GM21619 (cell line): ENCODE data around the gene PEAK3.

ENCODE experiments used
- ATAC-seq: cut with Tn5 transposase; IDR thresholded peaks from one replicate; pipeline ENCODE4 v1.9.1; 2021; ENCODE audit not compliant: unreplicated experiment

Gene PEAK3

DNA sequence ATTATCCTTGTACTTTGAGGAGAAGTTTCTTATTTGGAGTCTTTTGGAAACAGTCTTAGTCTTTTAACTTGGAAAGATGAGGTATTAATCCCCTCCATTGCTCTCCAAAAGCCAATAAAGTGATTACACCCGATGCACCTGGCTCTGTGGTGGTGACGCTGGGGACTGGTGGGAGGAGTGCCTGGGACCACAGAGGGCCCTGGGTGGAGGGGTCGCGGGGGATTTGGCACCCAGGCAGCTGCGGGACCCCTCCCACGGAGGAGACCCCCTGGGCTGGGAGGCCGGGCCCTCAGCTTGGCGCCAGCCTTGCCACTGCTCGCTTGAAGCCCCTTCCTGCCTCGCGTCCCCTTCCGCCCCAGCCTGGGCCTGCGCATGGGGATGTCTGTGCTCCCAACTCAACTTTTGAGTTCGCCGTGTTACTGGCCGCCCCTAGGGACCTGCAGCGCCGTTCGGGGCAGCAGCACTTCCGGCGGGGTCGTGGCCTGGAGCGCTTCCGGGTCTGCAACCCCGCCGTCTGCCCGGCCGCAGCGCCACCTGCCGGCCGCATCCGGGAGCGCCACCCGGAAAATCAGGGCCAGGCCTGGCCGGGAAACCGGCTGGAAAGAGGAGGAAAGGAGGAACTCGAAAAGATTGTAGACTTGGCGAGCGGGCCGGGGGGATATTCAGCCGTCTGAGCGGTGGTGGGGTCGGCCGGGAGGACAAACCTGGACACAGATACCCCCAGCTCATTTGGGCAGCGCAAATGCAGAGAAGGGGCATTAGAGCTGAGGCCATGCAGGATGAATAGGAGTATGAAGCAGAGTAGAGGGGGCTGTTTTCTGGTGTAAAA is 8.4 kb downstream of the PEAK3 start:
- ATAC-seq: peak; percentile 30

DNA sequence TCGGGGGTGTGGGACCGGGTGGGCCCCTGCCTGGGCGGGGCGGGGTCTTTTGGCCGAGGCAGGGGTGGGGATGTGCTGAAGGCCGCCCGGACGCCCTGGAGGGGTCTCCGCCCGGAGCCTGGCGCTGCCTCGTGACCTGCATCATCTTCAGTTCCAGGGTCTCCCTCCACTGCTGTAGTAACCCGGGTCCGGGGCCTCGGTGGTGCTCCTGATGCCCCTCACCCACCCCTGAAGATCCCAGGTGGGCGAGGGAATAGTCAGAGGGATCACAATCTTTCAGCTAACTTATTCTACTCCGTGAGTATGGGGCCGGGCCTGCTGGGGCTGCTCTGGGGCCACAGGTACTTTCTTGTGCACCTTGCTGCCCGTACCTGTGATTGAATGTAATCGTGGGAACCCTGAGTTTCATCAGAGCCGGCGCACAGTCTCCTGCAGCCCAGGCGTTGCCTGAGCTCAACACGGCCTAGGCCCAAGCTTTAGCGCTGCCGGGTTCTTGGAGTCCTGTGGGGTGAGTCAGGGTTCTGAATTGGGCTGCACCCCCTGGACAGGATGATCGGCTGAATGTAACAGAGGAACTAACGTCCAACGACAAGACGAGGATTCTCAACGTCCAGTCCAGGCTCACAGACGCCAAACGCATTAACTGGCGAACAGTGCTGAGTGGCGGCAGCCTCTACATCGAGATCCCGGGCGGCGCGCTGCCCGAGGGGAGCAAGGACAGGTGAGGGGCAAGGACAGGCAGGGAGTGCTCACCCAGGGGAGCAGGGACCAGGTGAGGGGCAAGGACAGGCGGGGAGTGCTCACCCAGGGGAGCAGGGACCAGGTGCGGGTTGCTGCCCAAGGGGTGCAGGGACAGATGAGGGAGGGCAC is 10.5 kb downstream of the PEAK3 start:
- no peak for ATAC-seq

DNA sequence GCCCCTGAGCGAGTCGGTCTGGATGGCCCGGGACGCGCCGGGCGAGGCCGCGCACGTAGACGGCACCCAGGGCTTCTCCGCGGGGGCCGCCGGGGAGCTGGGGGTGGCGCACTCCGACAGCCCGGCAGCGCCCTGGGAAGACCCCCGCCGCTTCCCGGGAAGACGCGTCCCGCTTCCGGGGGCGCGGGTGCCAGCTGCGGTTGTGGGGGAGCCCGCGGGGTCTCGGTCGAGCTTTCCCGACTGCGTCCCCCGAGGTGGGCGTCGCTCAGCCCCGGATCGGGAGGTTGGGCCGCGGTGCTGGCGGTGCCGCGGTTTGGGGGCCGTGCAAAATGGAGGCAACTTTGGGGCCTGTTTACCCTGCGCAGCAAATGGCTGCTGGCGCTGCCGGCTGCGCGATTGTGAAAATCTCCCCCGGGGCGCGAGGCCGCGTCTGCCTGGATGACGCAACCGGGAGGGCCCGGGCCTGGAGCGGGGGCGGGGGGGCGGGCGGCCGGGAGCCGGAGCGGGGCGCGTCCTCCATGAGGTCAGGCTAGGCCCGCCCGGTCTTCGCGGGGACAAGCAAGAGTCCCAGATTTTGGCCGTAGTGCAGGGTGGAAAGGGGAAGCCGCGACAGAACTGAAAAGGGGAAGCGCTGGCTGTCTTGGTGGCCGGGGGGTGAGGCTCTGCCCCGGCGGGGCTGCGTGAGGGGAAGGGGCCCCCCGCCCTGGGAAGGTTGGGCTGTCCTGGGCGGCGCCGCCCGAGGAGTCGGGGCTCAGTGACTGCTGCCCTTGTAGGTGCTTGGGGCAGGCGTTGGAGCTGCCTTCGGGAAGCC is 11.3 kb downstream of the PEAK3 start:
- no peak for ATAC-seq

DNA sequence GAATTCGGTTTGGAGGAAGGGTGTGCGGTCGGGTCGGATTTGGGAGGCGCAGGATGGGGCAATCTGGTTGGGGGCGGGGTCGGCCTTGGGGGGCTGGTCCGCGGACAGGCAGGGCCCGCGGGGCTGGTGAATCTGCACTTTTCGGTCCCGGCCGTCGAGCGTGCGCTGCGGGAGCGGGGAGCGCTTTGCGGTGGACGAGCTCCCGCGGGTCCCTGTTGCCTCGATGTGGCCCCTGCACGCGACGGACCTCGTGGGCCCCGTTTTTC is 11.9 kb downstream of the PEAK3 start:
- ATAC-seq: no peak

DNA sequence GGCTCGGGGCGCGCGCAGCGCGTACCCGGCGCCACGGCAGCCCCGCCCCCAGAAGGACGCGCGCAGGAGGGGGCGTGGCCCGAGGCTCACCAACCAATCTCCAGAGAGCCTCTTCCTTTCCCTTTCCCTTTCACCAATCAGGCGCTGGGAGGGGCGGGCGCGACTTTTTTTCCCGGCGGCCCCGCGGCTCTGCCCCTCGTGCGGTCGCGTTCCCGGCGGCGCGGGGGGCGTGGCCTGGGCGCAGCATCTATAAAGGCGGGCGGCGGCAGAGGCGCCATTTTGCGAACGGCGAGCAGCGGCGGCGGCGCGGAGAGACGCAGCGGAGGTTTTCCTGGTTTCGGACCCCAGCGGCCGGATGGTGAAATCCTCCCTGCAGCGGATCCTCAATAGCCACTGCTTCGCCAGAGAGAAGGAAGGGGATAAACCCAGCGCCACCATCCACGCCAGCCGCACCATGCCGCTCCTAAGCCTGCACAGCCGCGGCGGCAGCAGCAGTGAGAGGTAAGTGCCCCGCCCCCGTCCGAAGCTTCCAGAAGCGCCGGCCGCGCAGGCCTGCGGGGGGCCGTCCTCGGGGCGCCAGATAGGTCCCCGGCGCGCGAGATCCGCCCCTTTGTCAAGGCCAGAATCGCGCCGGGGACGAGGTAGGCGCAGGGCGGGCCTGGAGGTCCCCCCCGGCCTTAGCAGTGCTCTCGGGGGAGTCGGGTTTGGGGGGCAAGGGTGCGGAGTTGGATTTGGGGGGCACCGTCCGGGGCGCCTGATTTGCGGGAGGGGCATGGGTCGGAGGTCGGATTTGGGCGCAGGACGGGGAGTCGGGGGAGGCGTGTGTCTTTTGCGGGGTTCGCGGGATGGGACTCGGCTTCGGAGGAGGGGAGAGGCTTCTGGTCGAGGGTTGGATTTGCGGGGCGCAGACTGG is 12.5 kb downstream of the PEAK3 start:
- peak; percentile 29 for ATAC-seq

DNA sequence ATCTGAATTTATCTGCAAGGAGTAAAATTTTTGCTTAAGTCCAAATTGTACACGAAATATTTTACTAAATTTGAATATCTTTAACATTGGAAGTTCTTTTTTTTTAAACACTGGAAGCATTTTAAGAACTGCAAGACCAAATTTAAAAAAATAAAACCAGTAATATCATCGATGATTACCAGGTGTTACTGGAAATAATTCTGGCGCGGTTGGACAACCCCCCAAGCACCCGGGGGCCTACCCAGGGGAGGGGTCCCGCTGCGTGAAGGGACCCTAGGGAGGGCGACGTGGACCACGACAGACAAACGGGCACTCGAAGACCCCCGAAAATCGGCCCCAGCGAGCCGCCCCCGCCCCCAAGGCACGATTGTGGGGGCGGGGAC is 13.1 kb downstream of the PEAK3 start:
- ATAC-seq: no peak

DNA sequence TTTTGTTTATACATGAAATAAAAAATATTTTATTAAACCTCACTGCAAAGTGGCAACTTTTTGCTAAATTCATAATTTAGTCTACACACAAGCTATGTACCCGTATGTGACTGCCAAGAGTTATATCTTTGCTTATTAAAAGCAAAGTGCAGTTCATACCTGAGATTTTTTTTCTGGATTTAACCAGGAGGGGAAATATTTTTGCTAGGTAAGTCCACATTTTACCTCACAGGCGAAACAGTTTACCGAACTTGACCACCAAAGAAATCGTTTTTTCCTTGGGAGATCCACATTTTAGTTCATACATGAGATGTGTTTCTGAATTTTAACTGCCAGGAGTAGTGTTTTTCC is 13.5 kb downstream of the PEAK3 start:
- ATAC-seq: no peak

DNA sequence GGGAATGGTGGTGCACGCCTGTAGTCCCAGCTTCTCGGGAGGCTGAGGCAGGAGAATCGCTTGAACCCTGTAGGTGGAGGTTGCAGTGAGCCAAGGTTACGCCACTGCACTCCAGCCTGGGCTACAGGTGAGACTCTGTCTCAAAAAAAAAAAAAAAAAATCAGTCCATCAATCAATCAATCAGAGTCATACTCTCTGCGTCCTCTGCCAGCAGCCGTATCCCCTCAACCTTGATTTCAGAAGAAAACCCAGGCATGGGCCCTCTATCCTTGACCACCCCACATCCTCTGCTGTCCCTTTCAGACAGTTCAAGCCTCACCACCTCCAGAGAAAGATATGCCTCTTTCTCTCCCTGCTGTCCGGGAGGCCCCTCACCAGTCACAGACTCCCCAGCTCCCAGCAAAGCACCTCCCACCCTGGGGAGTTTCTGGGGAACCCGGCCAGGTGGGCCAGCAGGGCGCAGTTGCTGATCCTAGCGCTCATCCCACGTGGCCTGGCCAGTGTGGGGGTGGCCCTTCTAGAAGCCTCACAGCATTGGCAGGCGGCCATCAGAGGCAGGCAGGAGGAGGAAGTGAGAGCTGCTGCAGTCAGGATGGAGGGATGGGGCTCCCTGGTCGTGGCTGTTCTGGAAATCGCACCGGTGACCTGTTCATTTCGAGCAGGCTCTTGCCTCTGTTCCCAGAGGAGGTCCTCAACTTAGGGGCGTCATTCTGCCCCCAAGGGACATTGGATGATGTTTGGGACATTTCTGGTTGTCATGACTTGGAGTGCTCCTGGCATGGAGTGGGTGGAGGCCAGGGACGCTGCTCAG is 15.6 kb downstream of the PEAK3 start:
- no peak for ATAC-seq

DNA sequence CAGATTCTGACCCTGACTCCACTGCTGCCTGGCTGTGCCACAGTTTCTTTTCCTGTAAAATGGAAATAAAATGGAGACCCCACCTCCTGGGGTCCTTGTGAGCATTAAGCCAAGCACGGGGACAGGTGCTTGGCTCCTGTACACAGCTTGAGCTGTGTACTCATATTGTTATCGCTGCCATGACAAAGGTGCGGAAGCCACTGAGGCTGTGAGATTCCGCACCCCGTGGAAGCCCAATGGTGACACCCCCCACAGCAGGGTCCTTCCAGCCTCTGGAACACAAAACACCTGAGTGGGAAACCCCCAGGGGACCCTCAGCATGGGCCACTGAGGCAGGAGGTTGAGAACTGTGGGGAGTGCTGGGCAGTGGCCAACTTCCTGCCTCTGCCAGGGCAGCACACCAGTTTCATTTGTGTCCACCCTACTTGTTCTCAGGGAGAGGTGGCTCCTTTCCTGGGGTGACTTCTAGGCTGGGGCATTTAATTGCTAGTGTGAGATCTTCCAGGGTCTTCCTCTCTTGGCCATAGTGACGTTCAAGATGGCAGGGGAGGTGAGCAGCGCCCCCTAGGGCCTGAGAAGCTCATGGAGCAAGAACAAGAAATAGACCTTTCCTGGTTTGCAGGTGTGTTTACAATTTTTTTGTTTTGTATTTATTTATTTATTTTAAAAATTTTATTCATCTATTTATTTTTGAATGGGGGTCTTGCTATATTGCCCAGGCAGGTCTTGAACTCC is 20.4 kb downstream of the PEAK3 start:
- ATAC-seq: no peak

DNA sequence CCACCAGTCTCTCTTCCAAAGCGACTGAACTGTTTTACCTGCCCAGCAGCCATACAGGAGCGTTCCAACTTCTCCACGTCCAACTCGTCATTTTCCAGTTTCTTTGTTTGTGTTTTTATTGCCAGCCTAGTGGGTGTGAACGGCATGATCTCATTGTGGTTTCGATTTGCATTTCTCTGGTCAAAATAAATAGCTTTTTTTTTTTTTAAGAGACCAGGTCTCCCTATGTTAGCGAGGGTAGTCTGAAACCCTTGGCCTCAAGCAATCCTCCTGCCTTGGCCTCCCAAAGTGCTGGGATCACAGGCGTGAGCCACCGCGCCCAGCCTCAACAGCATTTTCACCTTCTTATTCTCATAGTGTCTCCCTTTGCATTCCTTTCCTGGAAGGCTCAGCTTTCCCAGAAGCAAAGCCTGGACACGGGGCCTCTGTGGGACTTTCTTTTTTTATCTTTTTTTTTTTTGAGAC is 21.6 kb downstream of the PEAK3 start:
- no peak for ATAC-seq

DNA sequence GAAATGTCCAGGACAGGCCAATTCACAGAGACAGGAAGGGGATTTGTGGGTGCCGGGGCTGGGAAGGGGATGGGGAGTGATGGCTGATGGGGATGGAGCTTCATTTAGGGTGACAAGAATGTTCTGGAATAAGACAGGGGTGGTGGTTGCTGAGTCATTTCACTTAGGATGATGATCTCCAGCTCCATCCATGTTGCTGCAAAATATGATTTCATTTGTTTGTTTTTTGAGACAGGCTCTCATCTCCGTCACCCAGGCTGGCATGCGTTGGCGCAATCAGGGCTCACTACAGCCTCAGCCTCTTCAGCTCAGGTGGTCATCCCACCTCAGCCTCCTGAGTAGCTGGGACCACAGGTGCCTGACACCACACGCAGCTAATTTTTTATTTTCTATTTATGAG is 22.6 kb downstream of the PEAK3 start:
- ATAC-seq: no peak

DNA sequence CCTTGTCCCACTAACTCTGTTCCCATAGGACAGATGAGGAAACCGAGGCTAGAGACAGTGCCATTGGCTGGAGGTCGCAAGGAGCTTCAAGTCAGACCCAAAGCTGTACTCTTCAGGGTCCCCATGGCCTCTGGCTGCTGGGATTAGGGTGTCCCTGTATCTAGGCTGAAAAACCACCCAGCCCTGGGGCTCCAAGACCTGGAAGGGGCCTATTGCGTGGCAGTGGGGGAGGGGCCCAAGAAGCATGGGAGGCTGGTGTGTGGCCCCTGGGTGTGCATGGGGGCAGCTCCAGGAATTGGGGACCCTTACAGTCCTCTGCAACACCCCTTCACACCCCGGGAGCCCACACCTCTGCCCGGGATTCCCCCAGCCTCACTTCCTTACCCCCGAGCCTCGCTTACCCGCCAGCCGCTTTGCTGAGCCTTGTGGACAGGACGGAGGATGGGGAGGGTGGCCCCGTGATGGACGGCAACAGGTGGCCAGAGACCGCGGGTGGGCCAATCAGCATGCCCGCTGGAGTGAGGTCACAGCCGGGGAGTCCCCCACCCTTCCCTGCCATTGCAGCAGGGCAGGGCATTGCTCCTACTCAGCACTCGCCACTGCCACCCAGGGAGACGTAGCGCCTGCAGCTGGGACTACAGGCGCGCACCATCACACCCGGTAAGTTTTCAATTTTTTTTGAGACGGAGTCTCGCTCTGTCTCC is 25.8 kb downstream of the PEAK3 start, which contains the start of gene JSRP1:
TSS of gene JSRP1 (minus strand) at position 436 of the 704 bp plus-strand sequence. CDS start 1,103 bp downstream, outside the sequence.
- ATAC-seq: no peak

DNA sequence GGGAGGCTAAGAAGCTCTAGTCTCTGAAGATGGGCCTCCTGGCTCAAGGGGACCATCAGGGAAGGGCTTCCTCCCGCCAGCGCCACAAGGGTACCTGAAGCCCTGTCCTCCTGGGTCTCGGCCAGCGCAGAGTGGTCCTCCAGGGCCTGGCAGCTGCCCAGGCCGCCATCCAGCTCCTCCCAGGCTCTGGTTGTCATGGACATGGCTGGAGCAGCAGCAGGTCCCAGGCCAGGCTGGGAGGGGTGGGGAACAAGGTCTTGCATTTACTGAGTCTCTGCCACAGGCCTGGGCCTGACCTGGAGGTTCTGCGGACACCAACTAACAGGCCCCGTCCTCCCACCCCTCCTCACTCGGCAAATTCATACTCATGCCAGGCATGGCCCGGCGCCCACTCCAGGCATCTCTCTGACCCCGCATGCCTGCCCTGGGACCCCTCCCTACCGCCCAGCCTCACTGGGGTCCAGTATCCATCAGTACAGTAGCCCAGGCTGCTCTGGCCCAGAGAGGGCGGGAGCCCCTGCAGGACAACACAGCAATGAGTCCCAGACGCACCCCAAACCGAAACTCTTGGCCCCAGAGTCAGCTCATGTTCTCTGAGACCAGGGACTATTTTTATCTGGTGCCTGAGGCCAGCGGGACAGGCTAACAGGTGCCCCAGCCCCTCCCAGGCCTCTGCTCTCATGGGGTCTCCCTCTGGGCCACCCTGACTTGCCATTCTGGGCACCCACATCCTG is 26.7 kb downstream of the PEAK3 start:
- no peak for ATAC-seq

DNA sequence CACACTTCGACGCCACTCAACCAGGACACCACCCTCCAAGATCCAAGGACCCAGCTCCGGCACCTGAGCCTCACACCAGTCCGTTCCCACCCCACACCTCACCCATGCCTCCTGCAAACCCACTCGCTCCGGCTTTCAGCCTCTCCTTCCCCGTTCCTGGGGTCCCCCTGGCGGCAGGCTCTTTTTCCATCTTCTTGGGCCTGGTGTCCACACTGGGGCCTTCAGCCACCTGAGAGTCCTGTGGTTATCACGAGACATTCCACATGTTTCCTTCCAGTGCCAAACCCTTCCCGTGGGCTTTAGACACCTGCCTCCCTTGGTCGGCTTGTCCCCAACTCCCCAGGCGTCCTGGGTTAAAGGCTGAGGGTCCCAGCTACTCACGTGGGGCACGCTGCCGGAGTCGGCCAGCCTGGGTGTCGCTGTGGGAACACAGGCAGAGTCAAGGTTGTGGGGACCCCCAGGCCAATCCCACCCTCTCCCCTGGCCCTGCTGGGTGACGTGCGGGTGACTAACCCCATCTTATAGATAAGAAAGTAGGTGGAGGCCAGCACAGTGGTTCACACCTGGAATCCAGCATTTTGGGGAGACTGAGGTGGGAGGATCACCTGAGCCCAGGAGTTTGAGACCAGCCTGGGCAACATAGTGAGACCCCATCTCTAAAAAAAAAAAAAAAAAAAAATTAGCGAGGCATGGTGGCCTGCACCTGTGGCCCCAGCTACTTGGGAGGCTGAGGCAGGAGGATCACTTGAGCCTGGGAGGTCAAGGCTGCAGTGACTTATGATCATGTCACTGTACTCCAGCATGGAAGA is 27.7 kb downstream of the PEAK3 start:
- ATAC-seq: no peak

DNA sequence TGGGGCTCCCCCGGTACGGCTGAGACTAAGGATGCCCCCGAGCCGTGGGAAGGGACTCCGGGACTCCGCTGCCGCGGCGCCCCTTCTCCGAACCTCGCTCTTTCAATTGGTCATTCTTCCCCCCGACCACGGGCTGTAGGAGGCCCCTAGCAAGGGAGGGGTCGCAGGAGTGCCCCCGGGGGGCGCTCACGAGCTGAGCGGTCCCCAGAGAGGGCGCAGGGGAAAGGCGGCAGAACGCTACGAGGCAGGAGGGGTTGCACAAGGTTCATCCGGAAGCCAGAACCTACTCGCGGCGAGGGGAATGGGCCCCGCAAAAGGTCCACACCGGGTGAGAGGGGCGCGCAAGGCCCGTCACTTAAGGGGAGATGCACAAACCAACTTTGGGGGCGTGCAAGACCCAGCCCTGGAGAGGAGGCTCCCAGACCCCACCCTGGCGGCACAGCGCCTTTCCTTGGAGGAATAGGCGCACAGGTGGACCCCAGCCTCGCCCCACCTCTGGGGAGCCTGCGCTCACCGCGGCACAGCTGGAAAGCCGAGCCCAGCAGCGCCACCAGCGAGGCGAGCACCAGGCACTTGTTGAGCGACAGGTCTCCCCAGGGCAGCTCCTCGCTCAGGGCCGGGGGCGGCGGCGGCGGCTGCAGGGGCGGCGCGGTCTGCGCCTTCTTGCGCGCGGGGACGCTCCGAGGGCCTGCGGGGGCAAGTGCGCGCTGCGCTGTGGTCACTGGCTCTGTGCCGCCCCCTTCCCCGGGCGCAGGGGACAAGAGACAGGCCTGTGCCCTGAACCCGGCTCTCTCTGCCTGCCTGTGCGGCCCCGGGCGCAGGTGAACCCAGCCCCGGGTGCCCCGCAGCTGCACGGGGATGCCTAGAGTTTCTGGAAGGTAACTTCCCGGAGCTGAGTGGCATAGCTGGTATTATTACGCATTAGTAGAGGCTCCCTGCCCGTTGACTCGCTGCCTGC is 28.6 kb downstream of the PEAK3 start:
- no peak for ATAC-seq

DNA sequence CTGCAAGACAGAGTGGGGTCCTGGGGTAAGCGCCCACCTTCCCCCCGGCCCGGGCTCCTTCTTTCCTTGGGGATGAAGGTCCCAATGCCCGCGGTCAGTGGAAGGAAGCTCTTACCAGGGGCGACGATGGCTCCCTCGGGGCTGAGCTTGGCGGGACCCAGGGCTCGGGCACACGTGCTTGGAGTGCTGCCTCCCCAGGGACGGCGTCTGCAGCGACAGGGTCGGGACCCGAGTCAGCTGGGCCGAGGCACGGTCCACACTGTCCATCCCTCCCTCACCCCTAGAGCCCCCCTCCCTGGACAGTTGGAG is 29.2 kb downstream of the PEAK3 start:
- ATAC-seq: no peak
